Measurements from ENCODE around the gene RPAP3. TPM values are rescaled to one million over a fixed set of nuclear protein-coding genes. Genes with fewer than 3 reads are reported as not detected.

The RPAP3 gene
- total and polyA plus RNA-seq, 9 of the 15 experiments (the other 6 are each of a cell fraction or from before 2014, with no cell fraction given), result 40.0 to 92.1 (median 54.1) TPM

DNA sequence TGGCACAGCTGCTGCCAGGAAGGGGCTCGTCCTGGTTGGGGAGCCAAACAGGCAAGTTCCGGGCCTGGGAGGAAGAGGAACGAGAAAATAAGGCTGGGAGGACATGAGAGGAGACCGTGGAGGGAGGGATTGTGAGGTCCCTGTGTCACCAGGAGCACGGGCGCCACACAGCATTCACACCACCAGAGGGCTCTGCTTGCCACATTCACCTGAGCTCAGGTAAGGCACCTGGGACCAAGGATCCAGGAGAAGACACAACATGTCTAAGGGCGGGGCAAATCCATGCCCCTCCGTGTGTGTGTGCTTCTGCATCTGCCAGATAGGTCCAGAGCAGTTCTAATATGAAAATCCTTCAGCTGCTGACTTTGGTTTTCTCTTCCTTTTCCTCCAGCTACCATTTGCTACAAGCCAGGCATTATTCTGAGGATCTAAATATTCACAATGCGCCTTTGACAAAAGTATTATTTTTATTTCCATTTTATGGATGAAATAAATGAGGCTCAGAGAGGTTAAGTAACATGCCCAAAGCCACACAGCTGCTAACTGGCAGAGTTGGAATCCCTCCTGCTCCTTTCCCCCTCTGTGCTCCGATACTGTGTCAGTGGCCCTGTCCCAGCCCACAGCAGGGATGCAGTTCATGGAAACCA, 38.3 kb upstream of the RPAP3 start (continued):
- TF ChIP-seq DIDO1 (tag; IDR thresholded peaks at IDR 0.05; ENCODE audit: low read depth) (no peak), CTBP1 (IDR thresholded peaks at IDR 0.05; ENCODE audit: borderline replicate concordance) (peak; percentile 90), MAZ (CRISPR knock-in tag; conservative IDR thresholded peaks at IDR 0.05 in 1 of 2, IDR thresholded peaks at IDR 0.05 in 1 of 2) (peak in 1 of 2 experiments; percentile 49; a peak in 1 of 4 replicates), CREBBP (IDR thresholded peaks at IDR 0.05; ENCODE audit: low read depth, low read length) (no peak), TBP (optimal IDR thresholded peaks at IDR 0.05; ENCODE audit: low read depth, low read length) (no peak), RB1 (IDR thresholded peaks at IDR 0.05; ENCODE audit: low read depth) (peak; percentile 40; the same call in 1 of the 2 replicates), HOXB6 (CRISPR knock-in tag; IDR thresholded peaks at IDR 0.05; ENCODE audit: borderline replicate concordance) (no peak), ZC3H8 (IDR thresholded peaks at IDR 0.05) (no peak), BRCA1 (IDR thresholded peaks at IDR 0.05) (no peak), BRCA1 (CRISPR knock-in tag; IDR thresholded peaks at IDR 0.05) (no peak)
- TF ChIP-seq, protein P1, sequence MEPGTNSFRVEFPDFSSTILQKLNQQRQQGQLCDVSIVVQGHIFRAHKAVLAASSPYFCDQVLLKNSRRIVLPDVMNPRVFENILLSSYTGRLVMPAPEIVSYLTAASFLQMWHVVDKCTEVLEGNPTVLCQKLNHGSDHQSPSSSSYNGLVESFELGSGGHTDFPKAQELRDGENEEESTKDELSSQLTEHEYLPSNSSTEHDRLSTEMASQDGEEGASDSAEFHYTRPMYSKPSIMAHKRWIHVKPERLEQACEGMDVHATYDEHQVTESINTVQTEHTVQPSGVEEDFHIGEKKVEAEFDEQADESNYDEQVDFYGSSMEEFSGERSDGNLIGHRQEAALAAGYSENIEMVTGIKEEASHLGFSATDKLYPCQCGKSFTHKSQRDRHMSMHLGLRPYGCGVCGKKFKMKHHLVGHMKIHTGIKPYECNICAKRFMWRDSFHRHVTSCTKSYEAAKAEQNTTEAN (CRISPR knock-in tag; IDR thresholded peaks at IDR 0.05), result no peak
- TF ChIP-seq, protein P2, sequence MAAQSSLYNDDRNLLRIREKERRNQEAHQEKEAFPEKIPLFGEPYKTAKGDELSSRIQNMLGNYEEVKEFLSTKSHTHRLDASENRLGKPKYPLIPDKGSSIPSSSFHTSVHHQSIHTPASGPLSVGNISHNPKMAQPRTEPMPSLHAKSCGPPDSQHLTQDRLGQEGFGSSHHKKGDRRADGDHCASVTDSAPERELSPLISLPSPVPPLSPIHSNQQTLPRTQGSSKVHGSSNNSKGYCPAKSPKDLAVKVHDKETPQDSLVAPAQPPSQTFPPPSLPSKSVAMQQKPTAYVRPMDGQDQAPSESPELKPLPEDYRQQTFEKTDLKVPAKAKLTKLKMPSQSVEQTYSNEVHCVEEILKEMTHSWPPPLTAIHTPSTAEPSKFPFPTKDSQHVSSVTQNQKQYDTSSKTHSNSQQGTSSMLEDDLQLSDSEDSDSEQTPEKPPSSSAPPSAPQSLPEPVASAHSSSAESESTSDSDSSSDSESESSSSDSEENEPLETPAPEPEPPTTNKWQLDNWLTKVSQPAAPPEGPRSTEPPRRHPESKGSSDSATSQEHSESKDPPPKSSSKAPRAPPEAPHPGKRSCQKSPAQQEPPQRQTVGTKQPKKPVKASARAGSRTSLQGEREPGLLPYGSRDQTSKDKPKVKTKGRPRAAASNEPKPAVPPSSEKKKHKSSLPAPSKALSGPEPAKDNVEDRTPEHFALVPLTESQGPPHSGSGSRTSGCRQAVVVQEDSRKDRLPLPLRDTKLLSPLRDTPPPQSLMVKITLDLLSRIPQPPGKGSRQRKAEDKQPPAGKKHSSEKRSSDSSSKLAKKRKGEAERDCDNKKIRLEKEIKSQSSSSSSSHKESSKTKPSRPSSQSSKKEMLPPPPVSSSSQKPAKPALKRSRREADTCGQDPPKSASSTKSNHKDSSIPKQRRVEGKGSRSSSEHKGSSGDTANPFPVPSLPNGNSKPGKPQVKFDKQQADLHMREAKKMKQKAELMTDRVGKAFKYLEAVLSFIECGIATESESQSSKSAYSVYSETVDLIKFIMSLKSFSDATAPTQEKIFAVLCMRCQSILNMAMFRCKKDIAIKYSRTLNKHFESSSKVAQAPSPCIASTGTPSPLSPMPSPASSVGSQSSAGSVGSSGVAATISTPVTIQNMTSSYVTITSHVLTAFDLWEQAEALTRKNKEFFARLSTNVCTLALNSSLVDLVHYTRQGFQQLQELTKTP (IDR thresholded peaks at IDR 0.05; ENCODE audit: low read depth in 1 of 2, partially characterized antibody in 2 of 2), result no peak
- TF ChIP-seq, protein P3, sequence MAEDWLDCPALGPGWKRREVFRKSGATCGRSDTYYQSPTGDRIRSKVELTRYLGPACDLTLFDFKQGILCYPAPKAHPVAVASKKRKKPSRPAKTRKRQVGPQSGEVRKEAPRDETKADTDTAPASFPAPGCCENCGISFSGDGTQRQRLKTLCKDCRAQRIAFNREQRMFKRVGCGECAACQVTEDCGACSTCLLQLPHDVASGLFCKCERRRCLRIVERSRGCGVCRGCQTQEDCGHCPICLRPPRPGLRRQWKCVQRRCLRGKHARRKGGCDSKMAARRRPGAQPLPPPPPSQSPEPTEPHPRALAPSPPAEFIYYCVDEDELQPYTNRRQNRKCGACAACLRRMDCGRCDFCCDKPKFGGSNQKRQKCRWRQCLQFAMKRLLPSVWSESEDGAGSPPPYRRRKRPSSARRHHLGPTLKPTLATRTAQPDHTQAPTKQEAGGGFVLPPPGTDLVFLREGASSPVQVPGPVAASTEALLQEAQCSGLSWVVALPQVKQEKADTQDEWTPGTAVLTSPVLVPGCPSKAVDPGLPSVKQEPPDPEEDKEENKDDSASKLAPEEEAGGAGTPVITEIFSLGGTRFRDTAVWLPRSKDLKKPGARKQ (CRISPR knock-in tag; IDR thresholded peaks at IDR 0.05), result no peak
- TF ChIP-seq, protein P4, sequence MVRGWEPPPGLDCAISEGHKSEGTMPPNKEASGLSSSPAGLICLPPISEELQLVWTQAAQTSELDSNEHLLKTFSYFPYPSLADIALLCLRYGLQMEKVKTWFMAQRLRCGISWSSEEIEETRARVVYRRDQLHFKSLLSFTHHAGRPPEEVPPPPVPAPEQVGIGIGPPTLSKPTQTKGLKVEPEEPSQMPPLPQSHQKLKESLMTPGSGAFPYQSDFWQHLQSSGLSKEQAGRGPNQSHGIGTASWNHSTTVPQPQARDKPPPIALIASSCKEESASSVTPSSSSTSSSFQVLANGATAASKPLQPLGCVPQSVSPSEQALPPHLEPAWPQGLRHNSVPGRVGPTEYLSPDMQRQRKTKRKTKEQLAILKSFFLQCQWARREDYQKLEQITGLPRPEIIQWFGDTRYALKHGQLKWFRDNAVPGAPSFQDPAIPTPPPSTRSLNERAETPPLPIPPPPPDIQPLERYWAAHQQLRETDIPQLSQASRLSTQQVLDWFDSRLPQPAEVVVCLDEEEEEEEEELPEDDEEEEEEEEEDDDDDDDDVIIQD (CRISPR knock-in tag; IDR thresholded peaks at IDR 0.05), result no peak

All from K562 (cell line).